HL-60 (cell line): Measurements from ENCODE around the gene MTREX.

Experiments used
- DNase-seq, 2 experiments: peaks; one replicate each; pipeline ENCODE4 v3.0.0-alpha.2; 2010 to 2020; ENCODE audit warnings: low read depth in 1 of 2, low spot score in 1 of 2
- H3K27ac ChIP-seq: fragments of 250-450 bp; sonication (Bioruptor Pico); replicated peaks from 2 replicates; pipeline ENCODE4 v1.5.1; 2020; ENCODE audit warnings: mild to moderate bottlenecking, moderate library complexity
- H3K27me3 ChIP-seq: fragments of 250-450 bp; sonication (Bioruptor Pico); 2 replicates; pipeline ENCODE4 v1.5.1; 2021; ENCODE audit warnings: mild to moderate bottlenecking, moderate library complexity; ENCODE audit not compliant: insufficient read depth, poor library complexity, severe bottlenecking
- H3K4me3 ChIP-seq: replicated peaks from 2 replicates; pipeline ENCODE4 v1.5.1; 2011; ENCODE audit warnings: mild to moderate bottlenecking, control low read depth, low read length; ENCODE audit not compliant: insufficient read depth
- GABPA ChIP-seq: IDR thresholded peaks from 2 replicates; pipeline ENCODE4 v1.6.1; 2012; ENCODE audit warnings: low read depth
- POLR2AphosphoS5 ChIP-seq: IDR thresholded peaks from 2 replicates; pipeline ENCODE4 v1.6.1; 2012; ENCODE audit warnings: low read depth
- REST ChIP-seq: IDR thresholded peaks from 2 replicates; pipeline ENCODE4 v1.6.1; 2012; ENCODE audit warnings: low read depth; ENCODE audit not compliant: insufficient replicate concordance
- SPI1 ChIP-seq: IDR thresholded peaks from 2 replicates; pipeline ENCODE4 v1.6.1; 2012; ENCODE audit warnings: low read depth, mild to moderate bottlenecking, borderline replicate concordance
- TF ChIP-seq, protein P1 (sequence below): IDR thresholded peaks from one replicate; pipeline ENCODE4 v1.5.1; 2011; ENCODE audit warnings: low read length, control low read depth, inconsistent platforms; ENCODE audit not compliant: insufficient read depth

Gene MTREX

DNA sequence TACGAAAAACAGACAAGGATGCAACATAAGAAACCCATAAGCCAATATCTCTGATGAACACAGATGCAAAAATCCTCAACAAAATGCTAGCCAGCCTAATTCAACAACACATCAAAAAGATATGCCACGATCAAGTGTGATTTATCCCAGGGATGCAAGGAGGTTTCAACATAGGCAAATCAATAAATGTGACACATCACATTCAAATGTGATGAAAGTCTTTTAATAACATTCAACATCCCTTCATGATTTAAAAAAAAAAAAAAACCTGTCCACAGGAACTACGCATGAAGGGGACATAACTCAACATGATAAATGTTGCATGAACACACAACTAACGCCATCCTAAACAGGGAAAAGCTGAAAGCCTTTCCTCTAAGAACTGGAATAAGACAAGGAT, 124.8 kb downstream of the MTREX start:
- no peak for DNase-seq

DNA sequence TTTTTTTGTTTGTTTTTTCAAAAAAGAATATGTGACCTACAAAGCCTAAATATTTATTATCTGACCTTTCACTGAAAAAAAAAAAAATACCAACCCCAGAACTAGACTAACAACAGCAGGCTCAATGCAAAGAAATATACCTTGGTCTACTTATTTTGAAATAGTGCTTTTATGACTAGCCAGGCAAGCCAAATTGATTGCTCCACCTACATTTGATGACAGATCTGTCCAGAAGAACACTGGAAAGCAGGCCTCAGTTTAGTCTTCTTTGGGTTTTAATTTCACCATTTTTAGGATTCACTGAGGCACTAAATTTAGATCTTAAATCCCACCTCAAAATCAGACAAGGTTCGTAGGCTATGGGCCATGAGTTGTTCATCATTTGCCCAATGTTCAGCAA, 129.7 kb downstream of the MTREX start:
- no peak for DNase-seq
- Histone ChIP-seq H3K4me3 (no peak overlapping the region), H3K27ac (no peak overlapping the region), H3K27me3 (no peaks in the 10 kb centered on the region)
- no peak for TF ChIP-seq GABPA
- TF ChIP-seq, protein P1, sequence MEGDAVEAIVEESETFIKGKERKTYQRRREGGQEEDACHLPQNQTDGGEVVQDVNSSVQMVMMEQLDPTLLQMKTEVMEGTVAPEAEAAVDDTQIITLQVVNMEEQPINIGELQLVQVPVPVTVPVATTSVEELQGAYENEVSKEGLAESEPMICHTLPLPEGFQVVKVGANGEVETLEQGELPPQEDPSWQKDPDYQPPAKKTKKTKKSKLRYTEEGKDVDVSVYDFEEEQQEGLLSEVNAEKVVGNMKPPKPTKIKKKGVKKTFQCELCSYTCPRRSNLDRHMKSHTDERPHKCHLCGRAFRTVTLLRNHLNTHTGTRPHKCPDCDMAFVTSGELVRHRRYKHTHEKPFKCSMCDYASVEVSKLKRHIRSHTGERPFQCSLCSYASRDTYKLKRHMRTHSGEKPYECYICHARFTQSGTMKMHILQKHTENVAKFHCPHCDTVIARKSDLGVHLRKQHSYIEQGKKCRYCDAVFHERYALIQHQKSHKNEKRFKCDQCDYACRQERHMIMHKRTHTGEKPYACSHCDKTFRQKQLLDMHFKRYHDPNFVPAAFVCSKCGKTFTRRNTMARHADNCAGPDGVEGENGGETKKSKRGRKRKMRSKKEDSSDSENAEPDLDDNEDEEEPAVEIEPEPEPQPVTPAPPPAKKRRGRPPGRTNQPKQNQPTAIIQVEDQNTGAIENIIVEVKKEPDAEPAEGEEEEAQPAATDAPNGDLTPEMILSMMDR: no peak
- TF ChIP-seq SPI1: no peak
- no peak for TF ChIP-seq POLR2AphosphoS5
- no peak for TF ChIP-seq REST

More for the DNA sequence above, 124.8 kb downstream of the MTREX start:
- TF ChIP-seq REST: no peak
- TF ChIP-seq SPI1: no peak
- no peak for TF ChIP-seq POLR2AphosphoS5
- TF ChIP-seq, protein P1: no peak
- TF ChIP-seq GABPA: no peak
- Histone ChIP-seq H3K27ac (no peak overlapping the region), H3K27me3 (no peaks in the 10 kb centered on the region), H3K4me3 (no peak overlapping the region)

- H3K27me3 ChIP-seq: no peaks in the 10 kb centered on the region
- no peak overlapping the region for H3K27ac ChIP-seq
- DNase-seq: no peak
- TF ChIP-seq POLR2AphosphoS5 (no peak), GABPA (no peak), REST (no peak), SPI1 (no peak)
- TF ChIP-seq, protein P1: no peak
- no peak overlapping the region for H3K4me3 ChIP-seq
These were observed 130.0 kb downstream of the MTREX start for GRCh38 chr5:55437859-55438206.
